ENCODE results near the gene TEX53.

GRCh38 chr9:114666851-114667250 is 9.2 kb upstream of the TEX53 start:
- TF ChIP-seq CTCF (IDR thresholded peaks at IDR 0.05), result no peak
- TF ChIP-seq POLR2A (IDR thresholded peaks at IDR 0.05), result no peak
- TF ChIP-seq EP300 (IDR thresholded peaks at IDR 0.05), result no peak
- TF ChIP-seq POLR2AphosphoS5 (IDR thresholded peaks at IDR 0.05), result no peak
